ENCODE data around the gene NEO1. TPM values are rescaled to one million over a fixed set of nuclear protein-coding genes. Genes with fewer than 3 reads are reported as not detected.

NEO1 gene
- total RNA-seq, 3 donors from 2014 or later = 4.7 to 5.2 (median 4.9) TPM

DNA sequence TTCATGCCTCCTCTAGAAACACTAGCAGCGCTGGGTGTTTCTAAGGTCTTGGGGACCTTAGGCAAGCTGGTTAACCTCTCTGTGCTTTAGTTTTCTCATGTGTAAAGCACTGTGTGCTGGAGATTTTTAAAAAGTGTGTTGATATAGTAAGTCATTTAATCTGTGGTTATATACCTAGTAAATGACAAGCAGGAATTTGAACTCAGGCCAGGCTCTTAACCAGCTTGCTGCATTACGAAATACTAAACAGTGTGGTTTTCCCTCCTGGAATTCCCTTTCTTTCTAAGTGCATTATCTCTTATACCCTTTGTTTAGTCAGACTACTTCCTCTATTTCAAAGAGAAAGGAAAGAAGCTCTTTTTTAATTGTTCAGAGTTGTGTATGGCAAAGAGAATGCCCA, 26.5 kb downstream of the NEO1 start:
- no peak for DNase-seq
- Mint-ChIP-seq H3K27me3 (ENCODE audit: low read depth) (no peaks in the 10 kb centered on the region), H3K9me3 (no peaks in the 10 kb centered on the region), H3K36me3 (ENCODE audit: insufficient read depth) (no peaks in the 10 kb centered on the region), H3K4me1 (ENCODE audit: low read depth) (no peaks in the 10 kb centered on the region), H3K4me3 (no peak overlapping the region)
- no peak for ATAC-seq

DNA sequence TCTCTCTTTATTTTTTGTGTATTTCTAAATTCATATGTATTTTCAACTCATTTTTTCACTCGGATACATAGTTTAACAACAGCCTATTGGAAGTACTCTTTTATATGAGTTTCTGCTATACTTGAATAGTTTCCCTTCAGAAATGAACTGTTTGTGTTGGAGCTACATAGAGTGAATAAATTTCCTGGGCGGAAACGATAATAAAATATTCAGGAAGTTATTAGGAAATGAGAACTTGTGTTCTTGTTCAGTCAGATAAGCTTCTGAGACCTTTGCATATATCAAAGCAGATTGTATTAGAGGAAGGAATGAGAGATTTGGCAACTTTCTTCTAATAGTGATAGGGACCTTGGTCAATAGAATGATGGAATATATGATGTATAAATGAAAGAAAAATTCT, 27.3 kb downstream of the NEO1 start:
- Mint-ChIP-seq H3K4me1 (ENCODE audit: low read depth) (no peaks in the 10 kb centered on the region), H3K4me3 (no peak overlapping the region), H3K27me3 (ENCODE audit: low read depth) (no peaks in the 10 kb centered on the region), H3K9me3 (no peaks in the 10 kb centered on the region), H3K36me3 (ENCODE audit: insufficient read depth) (no peaks in the 10 kb centered on the region)
- ATAC-seq (no peak), DNase-seq (no peak)

DNA sequence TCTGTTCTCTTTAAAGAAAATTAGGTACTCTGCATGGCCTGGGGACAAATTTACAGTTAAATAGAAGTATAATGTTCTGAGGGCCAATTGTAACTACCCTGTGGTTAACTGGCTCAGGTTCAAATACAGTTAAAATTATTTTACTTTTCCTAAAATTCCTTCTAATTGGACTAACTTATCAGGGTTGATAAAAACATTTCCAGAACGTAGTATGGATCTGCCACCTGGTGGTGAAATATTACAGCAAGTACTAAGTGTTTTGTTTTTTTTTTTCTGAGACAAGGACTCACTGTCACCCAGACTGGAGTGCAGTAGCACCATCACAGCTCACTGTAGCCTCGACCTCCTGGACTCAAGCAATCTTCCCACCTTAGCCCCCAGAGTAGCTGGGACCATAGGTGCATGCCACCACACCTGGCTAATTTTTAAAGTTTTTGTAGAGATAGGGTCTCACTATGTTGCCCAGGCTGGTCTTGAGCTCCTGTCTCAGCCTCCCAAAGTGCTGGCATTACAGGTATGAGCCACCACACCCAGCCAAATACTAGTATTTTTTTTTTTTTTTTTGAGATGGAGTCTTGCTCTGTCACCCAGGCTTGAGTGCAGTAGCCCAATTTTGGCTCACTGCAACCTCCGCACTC, 29.2 kb downstream of the NEO1 start:
- DNase-seq = no peak
- ATAC-seq = no peak
- Mint-ChIP-seq H3K27me3 (ENCODE audit: low read depth) (no peaks in the 10 kb centered on the region), H3K4me1 (ENCODE audit: low read depth) (no peaks in the 10 kb centered on the region), H3K9me3 (no peaks in the 10 kb centered on the region), H3K4me3 (no peak overlapping the region), H3K36me3 (ENCODE audit: insufficient read depth) (no peaks in the 10 kb centered on the region)

DNA sequence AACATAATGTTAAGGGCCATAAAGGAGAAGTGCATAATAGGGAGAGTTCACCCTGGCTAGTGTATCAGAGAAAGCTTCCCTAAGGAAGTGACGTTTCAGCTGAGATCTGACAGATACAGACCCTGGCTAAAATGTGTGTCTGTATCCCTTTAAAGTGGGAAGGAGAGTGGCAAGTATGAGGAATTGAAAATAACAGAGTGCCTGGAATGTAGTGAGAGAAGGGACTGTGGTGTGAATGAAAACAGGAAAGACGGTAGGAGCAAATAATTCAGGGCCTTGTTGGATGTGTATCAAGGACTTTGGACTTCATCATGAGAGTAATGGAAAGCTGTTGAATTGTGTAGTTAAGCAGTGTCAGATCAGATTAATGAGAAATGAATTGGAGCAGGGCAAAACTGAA, 30.5 kb downstream of the NEO1 start:
- no peaks in the 10 kb centered on the region for H3K9me3 Mint-ChIP-seq

DNA sequence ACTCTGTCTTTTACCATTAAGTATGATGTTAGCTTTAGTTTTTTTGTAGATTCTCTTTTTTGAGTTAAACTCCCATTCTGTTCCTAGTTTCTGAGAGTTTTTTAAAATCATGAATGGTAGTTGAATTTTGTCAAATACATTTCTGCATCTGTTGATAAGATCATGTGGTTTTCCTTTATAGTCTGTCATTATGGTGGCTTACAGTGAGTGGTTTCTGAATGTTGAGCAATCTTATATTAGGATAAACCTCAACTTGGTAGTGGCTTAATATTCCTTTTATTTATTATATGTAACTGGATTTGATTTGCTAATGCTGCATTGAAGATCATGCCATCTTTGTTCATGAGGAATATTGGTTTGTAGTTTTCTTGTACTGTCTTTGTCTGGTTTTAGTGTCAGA, 34.8 kb downstream of the NEO1 start:
- Mint-ChIP-seq H3K4me3 (no peak overlapping the region), H3K9me3 (no peaks in the 10 kb centered on the region), H3K27me3 (ENCODE audit: low read depth) (peaks cover 7% of the 10 kb centered on the region), H3K36me3 (ENCODE audit: insufficient read depth) (no peaks in the 10 kb centered on the region), H3K4me1 (ENCODE audit: low read depth) (peaks cover 8% of the 10 kb centered on the region)
- ATAC-seq = no peak
- DNase-seq = no peak

More for the DNA sequence above, 30.5 kb downstream of the NEO1 start:
- Mint-ChIP-seq H3K4me3 (no peak overlapping the region), H3K27me3 (ENCODE audit: low read depth) (no peaks in the 10 kb centered on the region), H3K36me3 (ENCODE audit: insufficient read depth) (no peaks in the 10 kb centered on the region), H3K4me1 (ENCODE audit: low read depth) (peaks cover 8% of the 10 kb centered on the region)
- ATAC-seq (no peak), DNase-seq (no peak)

DNA sequence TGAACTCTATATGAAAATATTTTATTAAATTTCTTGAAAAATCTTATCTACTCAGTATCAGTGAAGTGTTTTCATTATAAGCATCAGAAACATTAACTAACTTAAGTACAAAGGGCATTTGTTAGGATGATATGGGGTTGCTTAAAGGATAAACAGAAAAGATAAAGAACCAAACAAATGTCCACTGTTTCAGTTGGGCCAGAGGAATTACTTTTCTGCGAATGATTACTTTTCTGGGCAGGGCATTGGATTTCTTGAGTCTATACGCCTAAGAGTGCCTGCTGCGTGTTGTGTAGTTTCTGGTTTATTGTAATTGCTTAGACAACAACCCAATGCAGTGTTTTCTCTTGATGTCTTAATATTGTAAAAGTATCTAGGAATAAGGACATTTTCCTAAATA, 52.8 kb downstream of the NEO1 start:
- Mint-ChIP-seq H3K4me3 (no peak overlapping the region), H3K27me3 (ENCODE audit: low read depth) (no peaks in the 10 kb centered on the region), H3K4me1 (ENCODE audit: low read depth) (no peaks in the 10 kb centered on the region), H3K9me3 (no peaks in the 10 kb centered on the region), H3K36me3 (ENCODE audit: insufficient read depth) (no peaks in the 10 kb centered on the region)
- DNase-seq (no peak), ATAC-seq (no peak)

DNA sequence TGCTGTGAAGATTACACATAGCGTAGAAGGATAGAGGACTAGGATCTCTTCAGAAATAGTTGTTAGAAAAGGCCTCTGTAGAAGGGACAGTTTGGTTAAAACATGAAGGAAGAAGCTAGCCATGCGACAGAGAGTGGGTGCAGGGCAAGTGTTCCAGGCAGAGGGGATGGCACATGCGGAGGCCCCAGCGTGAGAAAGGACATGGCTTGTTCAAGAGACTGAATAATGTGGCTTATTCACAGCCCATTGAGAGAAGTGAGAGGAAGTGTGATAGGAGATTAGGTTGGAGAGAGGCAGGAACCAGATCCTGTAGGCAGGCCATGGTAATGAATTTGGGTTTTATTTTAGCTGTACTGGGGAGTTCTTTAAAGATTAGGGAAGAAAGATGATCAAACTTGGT, 56.4 kb downstream of the NEO1 start:
- Mint-ChIP-seq H3K4me3 (no peak overlapping the region), H3K27me3 (ENCODE audit: low read depth) (no peaks in the 10 kb centered on the region), H3K36me3 (ENCODE audit: insufficient read depth) (no peaks in the 10 kb centered on the region), H3K4me1 (ENCODE audit: low read depth) (peaks cover 2% of the 10 kb centered on the region), H3K9me3 (no peaks in the 10 kb centered on the region)
- no peak for DNase-seq
- no peak for ATAC-seq

DNA sequence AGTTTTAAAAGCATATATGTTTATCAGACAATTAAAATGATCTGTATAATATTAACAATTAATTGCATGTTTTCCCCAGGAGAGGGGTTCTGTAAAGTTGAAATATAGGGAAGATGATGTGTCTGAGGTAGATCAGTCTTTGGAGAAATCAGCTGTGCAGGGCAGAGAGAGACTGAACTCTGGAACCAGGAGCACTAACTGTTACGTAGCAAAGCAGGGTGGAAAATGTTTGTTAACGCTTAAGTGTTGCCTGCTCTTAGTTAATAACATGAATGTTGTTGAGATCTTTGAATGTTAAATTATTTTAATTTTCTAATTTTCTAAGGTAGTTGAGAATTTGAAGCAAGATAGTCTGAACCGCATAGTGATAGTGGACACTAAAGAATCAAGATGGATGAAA, 57.5 kb downstream of the NEO1 start:
- DNase-seq = no peak
- Mint-ChIP-seq H3K4me1 (ENCODE audit: low read depth) (peaks cover 2% of the 10 kb centered on the region), H3K4me3 (no peak overlapping the region), H3K36me3 (ENCODE audit: insufficient read depth) (no peaks in the 10 kb centered on the region), H3K27me3 (ENCODE audit: low read depth) (no peaks in the 10 kb centered on the region), H3K9me3 (no peaks in the 10 kb centered on the region)
- no peak for ATAC-seq

DNA sequence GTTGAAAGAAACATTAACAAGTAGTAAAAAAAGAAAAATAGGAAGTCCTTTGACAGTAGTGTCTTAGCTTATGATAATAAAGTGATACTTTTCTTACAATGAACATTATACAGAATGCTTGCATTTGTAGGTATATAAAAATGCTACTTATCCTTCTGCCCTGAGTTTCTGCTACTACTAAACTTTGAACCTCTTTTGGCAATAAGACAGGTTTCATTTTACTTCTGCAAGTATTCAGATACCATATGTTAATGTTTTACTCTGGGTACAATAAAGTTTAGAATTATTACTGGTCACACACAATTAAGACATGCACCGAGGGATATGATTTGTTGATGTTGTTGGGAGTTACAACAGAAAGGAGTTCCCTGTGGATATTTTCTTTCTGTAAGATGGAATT, 57.9 kb downstream of the NEO1 start:
- H3K36me3 Mint-ChIP-seq (ENCODE audit: insufficient read depth) = no peaks in the 10 kb centered on the region
- no peak for ATAC-seq
- H3K27me3 Mint-ChIP-seq (ENCODE audit: low read depth) = no peaks in the 10 kb centered on the region
- no peak for DNase-seq
- H3K4me1 Mint-ChIP-seq (ENCODE audit: low read depth) = peaks cover 2% of the 10 kb centered on the region
- H3K4me3 Mint-ChIP-seq = no peak overlapping the region
- H3K9me3 Mint-ChIP-seq = no peaks in the 10 kb centered on the region

DNA sequence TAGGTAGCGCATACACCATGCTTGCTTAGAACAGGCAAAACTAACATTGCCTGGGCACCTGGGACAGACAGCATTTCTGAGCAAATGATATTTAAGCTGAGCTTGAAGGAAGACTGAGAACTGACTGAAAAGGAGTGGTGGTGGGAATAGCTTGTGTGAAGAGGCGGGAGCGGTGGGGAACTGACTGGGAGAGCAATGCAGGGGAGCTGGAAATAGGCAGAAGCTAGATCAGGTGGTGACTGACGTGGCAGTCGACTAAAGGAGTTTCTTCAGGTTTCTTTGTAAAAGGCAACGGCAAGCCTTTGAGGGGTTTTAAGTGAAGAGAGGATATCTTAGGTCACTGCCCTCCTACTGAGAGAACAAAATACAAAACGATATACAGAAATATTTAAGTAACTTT, 61.8 kb downstream of the NEO1 start:
- no peaks in the 10 kb centered on the region for H3K27me3 Mint-ChIP-seq (ENCODE audit: low read depth)
- H3K36me3 Mint-ChIP-seq (ENCODE audit: insufficient read depth) = peaks cover 7% of the 10 kb centered on the region
- H3K4me3 Mint-ChIP-seq = no peak overlapping the region
- H3K9me3 Mint-ChIP-seq = no peaks in the 10 kb centered on the region
- ATAC-seq = no peak
- DNase-seq = no peak
- H3K4me1 Mint-ChIP-seq (ENCODE audit: low read depth) = peaks cover 2% of the 10 kb centered on the region

DNA sequence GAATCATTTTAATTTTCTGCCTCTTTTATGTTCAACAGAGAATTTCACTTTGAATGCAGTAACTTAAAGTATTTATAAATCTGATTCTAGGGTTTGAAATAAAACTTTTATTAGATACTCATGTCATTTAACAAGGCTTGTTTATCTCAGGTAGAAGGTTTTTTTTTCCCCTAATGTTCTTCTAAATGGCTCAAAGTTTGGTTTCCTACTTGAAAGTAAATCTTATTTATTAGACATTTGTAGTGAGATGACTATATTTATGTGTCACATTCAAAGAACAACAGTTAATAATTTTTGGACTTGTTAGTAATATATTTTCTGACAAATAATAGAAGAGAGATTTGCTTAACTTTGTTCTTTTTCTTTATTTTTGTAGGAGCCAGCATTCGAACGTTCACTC, 63.9 kb downstream of the NEO1 start:
- H3K27me3 Mint-ChIP-seq (ENCODE audit: low read depth) = no peaks in the 10 kb centered on the region
- H3K9me3 Mint-ChIP-seq = no peaks in the 10 kb centered on the region
- H3K4me3 Mint-ChIP-seq = no peak overlapping the region
- no peak for ATAC-seq
- H3K36me3 Mint-ChIP-seq (ENCODE audit: insufficient read depth) = peaks cover 7% of the 10 kb centered on the region
- H3K4me1 Mint-ChIP-seq (ENCODE audit: low read depth) = peaks cover 2% of the 10 kb centered on the region
- DNase-seq = no peak

DNA sequence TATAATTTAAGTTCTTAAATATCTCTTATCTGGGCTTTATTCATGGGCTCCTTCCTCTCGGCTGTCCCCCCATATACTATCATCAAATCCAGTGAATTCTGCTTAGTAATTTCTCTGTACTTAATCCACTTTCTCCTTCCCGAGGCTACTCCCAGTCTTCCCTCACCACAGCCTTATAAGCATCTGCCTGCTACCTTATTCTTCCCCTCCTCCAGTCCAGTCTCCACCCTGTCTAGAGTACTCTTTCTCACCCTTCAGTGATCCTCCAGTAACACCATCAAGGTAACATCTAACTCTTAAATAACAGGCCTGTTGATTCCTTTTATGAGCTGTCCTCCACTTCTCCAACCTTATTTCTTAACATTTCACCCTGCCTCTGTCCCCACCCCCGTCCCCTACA, 65.8 kb downstream of the NEO1 start:
- Mint-ChIP-seq H3K4me1 (ENCODE audit: low read depth) (peaks cover 2% of the 10 kb centered on the region), H3K27me3 (ENCODE audit: low read depth) (no peaks in the 10 kb centered on the region), H3K4me3 (no peak overlapping the region), H3K36me3 (ENCODE audit: insufficient read depth) (peaks cover 7% of the 10 kb centered on the region), H3K9me3 (no peaks in the 10 kb centered on the region)
- no peak for ATAC-seq
- no peak for DNase-seq

DNA sequence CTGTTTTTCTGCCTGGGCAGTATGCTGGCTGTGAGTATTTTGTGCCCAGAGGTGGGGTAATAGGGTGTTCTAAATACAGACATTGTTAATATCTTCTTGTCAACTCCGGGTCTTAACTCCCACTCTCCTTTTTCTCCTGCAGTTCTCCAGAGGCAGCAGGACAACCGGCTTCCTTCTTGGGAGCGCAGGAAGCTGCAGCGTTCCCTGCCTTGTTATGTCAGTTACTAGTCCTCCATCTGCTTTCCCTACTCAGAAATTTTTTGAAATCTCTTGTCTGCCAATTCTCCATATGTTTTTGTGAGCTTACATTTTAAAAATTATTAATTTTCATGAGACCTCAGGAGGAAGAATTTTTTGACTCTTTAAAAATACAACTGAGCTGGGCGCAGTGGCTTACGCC, 67.2 kb downstream of the NEO1 start:
- DNase-seq (no peak), ATAC-seq (no peak)
- H3K4me1 Mint-ChIP-seq (ENCODE audit: low read depth) = no peaks in the 10 kb centered on the region
- H3K4me3 Mint-ChIP-seq = no peak overlapping the region
- H3K36me3 Mint-ChIP-seq (ENCODE audit: insufficient read depth) = peaks cover 11% of the 10 kb centered on the region
- H3K27me3 Mint-ChIP-seq (ENCODE audit: low read depth) = no peaks in the 10 kb centered on the region
- no peaks in the 10 kb centered on the region for H3K9me3 Mint-ChIP-seq

DNA sequence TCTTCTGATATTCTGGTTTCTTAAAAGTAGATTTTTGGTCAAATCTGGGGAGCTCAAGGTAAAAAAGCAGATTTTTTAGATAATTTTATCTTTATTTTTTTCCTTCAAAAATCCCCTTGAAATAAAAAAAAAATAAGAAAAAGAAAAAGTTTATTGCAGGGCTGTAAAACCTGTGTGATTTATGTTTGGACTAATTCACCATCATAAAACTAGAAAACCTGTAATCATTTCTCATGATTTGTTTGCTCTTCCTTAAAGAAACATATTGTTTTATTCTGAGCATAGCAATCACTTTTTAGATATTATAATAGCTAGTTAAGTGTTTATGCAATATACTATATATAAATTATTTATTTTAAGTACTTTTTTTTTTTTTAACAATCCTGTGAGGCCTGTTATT, 68.0 kb downstream of the NEO1 start:
- DNase-seq (no peak), ATAC-seq (no peak)
- peaks cover 12% of the 10 kb centered on the region for H3K36me3 Mint-ChIP-seq (ENCODE audit: insufficient read depth)
- H3K4me1 Mint-ChIP-seq (ENCODE audit: low read depth) = no peaks in the 10 kb centered on the region
- no peaks in the 10 kb centered on the region for H3K27me3 Mint-ChIP-seq (ENCODE audit: low read depth)
- no peak overlapping the region for H3K4me3 Mint-ChIP-seq
- no peaks in the 10 kb centered on the region for H3K9me3 Mint-ChIP-seq

DNA sequence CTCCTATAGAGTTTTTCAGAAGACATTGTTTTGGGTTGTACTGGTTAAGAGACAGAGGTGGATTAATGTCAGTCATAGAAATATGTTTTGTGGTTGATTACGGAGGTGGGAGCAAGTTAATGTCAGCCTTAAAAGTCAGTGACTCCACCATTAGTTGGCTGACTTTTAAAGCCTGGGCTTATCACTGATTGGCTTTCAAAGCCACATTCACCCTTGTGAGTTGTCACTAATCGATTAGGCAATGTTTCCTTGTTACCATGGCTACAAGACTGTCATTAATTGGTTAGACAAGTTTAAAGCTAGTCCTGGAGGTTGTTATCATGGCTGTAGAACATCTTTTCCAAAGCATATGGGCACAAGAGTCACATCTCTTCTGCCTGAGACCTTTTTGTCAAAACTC, 73.0 kb downstream of the NEO1 start:
- Mint-ChIP-seq H3K4me3 (no peak overlapping the region), H3K4me1 (ENCODE audit: low read depth) (no peaks in the 10 kb centered on the region), H3K9me3 (no peaks in the 10 kb centered on the region), H3K36me3 (ENCODE audit: insufficient read depth) (peaks cover 9% of the 10 kb centered on the region), H3K27me3 (ENCODE audit: low read depth) (no peaks in the 10 kb centered on the region)
- no peak for DNase-seq
- no peak for ATAC-seq
